Measurements from ENCODE around the gene TRIO. TPM values are rescaled to one million over a fixed set of nuclear protein-coding genes. Genes with fewer than 3 reads are reported as not detected.

Gene TRIO
- total and polyA plus RNA-seq, 10 of the 15 experiments (the other 5 are each of a cell fraction or from before 2014, with no cell fraction given) = 5.1 to 96.4 (median 44.6) TPM

DNA sequence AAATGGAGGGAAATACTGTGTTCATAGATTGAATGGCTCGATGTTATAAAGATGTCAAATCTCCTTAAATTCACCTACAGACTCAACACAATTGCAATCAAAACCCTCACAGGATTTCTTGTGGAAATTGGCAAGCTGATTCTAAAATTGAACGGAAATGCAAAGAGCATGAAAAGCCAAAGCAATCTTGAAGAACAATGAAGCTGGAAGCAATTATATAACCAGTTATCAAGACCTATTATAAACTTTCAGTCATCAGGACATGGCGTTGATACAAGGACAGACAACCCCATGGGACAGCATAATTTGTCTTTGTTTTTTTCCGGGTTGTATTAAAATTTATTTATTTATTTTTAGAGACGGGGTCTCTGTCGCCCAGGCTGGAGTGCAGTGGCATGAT lies 385.0 kb downstream of the TRIO start:
- ATAC-seq (no peak), FAIRE-seq (no peak), DNase-seq (ENCODE audit: low read depth, low spot score) (no peak)
- intact Hi-C loops (cut with micrococcal nuclease; ENCODE audit: unreplicated experiment) = no loop called here
- no TSS peak for BruUV-seq (replicated peaks)
- Histone ChIP-seq H3K27ac (ENCODE audit: control insufficient read depth, insufficient read depth) (no peak overlapping the region), H3K9ac (ENCODE audit: control insufficient read depth, insufficient read depth, low read length) (no peak overlapping the region), H3K4me3 (no peak overlapping the region), H3K4me1 (ENCODE audit: control insufficient read depth, insufficient read depth, low read length) (no peaks in the 10 kb centered on the region), H3K79me2 (ENCODE audit: control insufficient read depth, insufficient read depth, low read length) (no peaks in the 10 kb centered on the region), H2AFZ (ENCODE audit: control insufficient read depth, low read depth, low read length) (no peak overlapping the region), H3K27me3 (replicated peaks in 1 of 2; ENCODE audit: control insufficient read depth in 2 of 2, insufficient read depth in 2 of 2, low read length in 1 of 2) (no peaks in the 10 kb centered on the region), H3K36me3 (ENCODE audit: control insufficient read depth in 2 of 2, insufficient read depth in 2 of 2, low read length in 1 of 2) (no peaks in the 10 kb centered on the region), H3K4me2 (ENCODE audit: control insufficient read depth, insufficient read depth) (no peak overlapping the region), H4K20me1 (ENCODE audit: control insufficient read depth, insufficient read depth) (no peaks in the 10 kb centered on the region), H3K9me3 (replicated peaks; ENCODE audit: control insufficient read depth, insufficient read depth, low read length) (no peaks in the 10 kb centered on the region)
- RAD21 ChIA-PET (ENCODE audit: unreplicated experiment) = no interaction called here
- CTCF ChIA-PET = no interaction called here
- TF ChIP-seq TBL1XR1 (IDR thresholded peaks at IDR 0.05; ENCODE audit: low read depth, low read length) (no peak), KLF5 (IDR thresholded peaks at IDR 0.05; ENCODE audit: partially characterized antibody) (no peak), TCF7 (IDR thresholded peaks at IDR 0.05; ENCODE audit: borderline replicate concordance) (no peak), ESRRA (IDR thresholded peaks at IDR 0.05; ENCODE audit: low read length) (no peak), FOXM1 (IDR thresholded peaks at IDR 0.05; ENCODE audit: low read depth, low read length) (no peak), EGR1 (IDR thresholded peaks at IDR 0.05; ENCODE audit: borderline replicate concordance in 1 of 2, low read depth in 2 of 2, low read length in 2 of 2) (no peak)
- TF ChIP-seq, protein P1, sequence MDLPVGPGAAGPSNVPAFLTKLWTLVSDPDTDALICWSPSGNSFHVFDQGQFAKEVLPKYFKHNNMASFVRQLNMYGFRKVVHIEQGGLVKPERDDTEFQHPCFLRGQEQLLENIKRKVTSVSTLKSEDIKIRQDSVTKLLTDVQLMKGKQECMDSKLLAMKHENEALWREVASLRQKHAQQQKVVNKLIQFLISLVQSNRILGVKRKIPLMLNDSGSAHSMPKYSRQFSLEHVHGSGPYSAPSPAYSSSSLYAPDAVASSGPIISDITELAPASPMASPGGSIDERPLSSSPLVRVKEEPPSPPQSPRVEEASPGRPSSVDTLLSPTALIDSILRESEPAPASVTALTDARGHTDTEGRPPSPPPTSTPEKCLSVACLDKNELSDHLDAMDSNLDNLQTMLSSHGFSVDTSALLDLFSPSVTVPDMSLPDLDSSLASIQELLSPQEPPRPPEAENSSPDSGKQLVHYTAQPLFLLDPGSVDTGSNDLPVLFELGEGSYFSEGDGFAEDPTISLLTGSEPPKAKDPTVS (IDR thresholded peaks at IDR 0.05; ENCODE audit: low read depth, low read length) = no peak
- POLR2A ChIA-PET = no interaction called here
- in situ Hi-C loops (cut with MboI) = no loop called here
- 62% methylated on average over 6 of the region's 6 CpGs for WGBS (ENCODE audit: insufficient coverage, insufficient replicate concordance, low lambda C conversion rate, missing lambda C conversion rate)
- SMC1A ChIA-PET (ENCODE audit: uncharacterized antibody, unreplicated experiment) = no interaction called here

DNA sequence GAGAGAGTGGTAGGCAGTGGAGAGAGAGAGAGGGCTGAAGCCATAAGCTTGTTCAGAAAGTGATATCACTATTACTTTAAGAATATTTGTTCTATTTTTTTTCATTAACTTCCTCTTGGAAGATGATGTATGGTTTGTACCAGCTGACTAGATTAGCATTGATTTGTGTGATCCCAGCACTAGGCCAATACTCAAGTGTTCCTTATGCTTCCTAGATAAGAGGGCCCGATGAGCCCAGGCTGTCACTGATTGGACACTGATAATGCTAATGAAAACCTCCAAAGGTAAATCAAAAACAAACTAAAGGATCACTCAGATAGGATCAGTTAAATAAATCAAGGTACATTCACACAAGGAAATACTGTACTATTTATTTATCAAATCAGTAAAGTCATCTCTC lies 385.8 kb downstream of the TRIO start:
- H3K9me3 ChIP-seq (replicated peaks; ENCODE audit: control insufficient read depth, insufficient read depth, low read length) = no peaks in the 10 kb centered on the region
- ChIA-PET CTCF (no interaction called here), RAD21 (ENCODE audit: unreplicated experiment) (no interaction called here), SMC1A (ENCODE audit: uncharacterized antibody, unreplicated experiment) (no interaction called here), POLR2A (no interaction called here)
- no peak overlapping the region for H3K27ac ChIP-seq (ENCODE audit: control insufficient read depth, insufficient read depth)
- in situ Hi-C loops (cut with MboI) (no loop called here), intact Hi-C loops (cut with micrococcal nuclease; ENCODE audit: unreplicated experiment) (no loop called here)
- FAIRE-seq = no peak
- no peak overlapping the region for H3K9ac ChIP-seq (ENCODE audit: control insufficient read depth, insufficient read depth, low read length)
- WGBS (ENCODE audit: insufficient coverage, insufficient replicate concordance, low lambda C conversion rate, missing lambda C conversion rate) = 33% methylated on average over 1 of the region's 1 CpG
- no peak for ATAC-seq
- no TSS peak for BruUV-seq (replicated peaks)
- no peak overlapping the region for H2AFZ ChIP-seq (ENCODE audit: control insufficient read depth, low read depth, low read length)
- H3K79me2 ChIP-seq (ENCODE audit: control insufficient read depth, insufficient read depth, low read length) = no peaks in the 10 kb centered on the region
- H3K4me3 ChIP-seq = no peak overlapping the region
- H4K20me1 ChIP-seq (ENCODE audit: control insufficient read depth, insufficient read depth) = no peaks in the 10 kb centered on the region
- H3K27me3 ChIP-seq (replicated peaks in 1 of 2; ENCODE audit: control insufficient read depth in 2 of 2, insufficient read depth in 2 of 2, low read length in 1 of 2) = no peaks in the 10 kb centered on the region
- H3K36me3 ChIP-seq (ENCODE audit: control insufficient read depth in 2 of 2, insufficient read depth in 2 of 2, low read length in 1 of 2) = no peaks in the 10 kb centered on the region
- DNase-seq (ENCODE audit: low read depth, low spot score) = no peak
- H3K4me2 ChIP-seq (ENCODE audit: control insufficient read depth, insufficient read depth) = no peak overlapping the region
- no peaks in the 10 kb centered on the region for H3K4me1 ChIP-seq (ENCODE audit: control insufficient read depth, insufficient read depth, low read length)
- TF ChIP-seq, protein P2, sequence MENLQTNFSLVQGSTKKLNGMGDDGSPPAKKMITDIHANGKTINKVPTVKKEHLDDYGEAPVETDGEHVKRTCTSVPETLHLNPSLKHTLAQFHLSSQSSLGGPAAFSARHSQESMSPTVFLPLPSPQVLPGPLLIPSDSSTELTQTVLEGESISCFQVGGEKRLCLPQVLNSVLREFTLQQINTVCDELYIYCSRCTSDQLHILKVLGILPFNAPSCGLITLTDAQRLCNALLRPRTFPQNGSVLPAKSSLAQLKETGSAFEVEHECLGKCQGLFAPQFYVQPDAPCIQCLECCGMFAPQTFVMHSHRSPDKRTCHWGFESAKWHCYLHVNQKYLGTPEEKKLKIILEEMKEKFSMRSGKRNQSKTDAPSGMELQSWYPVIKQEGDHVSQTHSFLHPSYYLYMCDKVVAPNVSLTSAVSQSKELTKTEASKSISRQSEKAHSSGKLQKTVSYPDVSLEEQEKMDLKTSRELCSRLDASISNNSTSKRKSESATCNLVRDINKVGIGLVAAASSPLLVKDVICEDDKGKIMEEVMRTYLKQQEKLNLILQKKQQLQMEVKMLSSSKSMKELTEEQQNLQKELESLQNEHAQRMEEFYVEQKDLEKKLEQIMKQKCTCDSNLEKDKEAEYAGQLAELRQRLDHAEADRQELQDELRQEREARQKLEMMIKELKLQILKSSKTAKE (IDR thresholded peaks at IDR 0.05; ENCODE audit: low read depth, poor library complexity, severe bottlenecking) = no peak
- TF ChIP-seq NFYB (IDR thresholded peaks at IDR 0.05; ENCODE audit: insufficient read depth, low read depth, low read length) (no peak), IKZF2 (IDR thresholded peaks at IDR 0.05) (no peak), PML (IDR thresholded peaks at IDR 0.05; ENCODE audit: low read length) (no peak)
